Activated naive CD4-positive, alpha-beta T cell treated with anti-CD3 and anti-CD28 coated beads, Interleukin-2, amount 50 U/mL, for 72 hours (primary cell): ENCODE measurements around the gene NPPA. TPM values are rescaled to one million over a fixed set of nuclear protein-coding genes. Genes with fewer than 3 reads are reported as not detected.

Experiments
- ATAC-seq, 2 donors: fragments of 150-1000 bp; cut with Tn5 transposase; 2 replicates each; pipeline ENCODE4 v1.10.0; 2021; ENCODE audit warnings: mild to moderate bottlenecking in 2 of 2, moderate library complexity in 2 of 2
- DNase-seq, 2 donors: peaks; one replicate each; pipeline ENCODE4 v3.0.0; 2021 to 2022; ENCODE audit warnings: low spot score in 2 of 2
- H3K27ac Mint-ChIP-seq, 2 donors: one replicate each; pipeline ENCODE4 v1.8.0; 2022; ENCODE audit warnings: mild to moderate bottlenecking in 2 of 2, mixed read lengths in 2 of 2
- H3K36me3 Mint-ChIP-seq, 2 donors: one replicate each; pipeline ENCODE4 v1.8.0; 2022; ENCODE audit warnings: mixed read lengths in 2 of 2
- H3K9me3 Mint-ChIP-seq, 2 donors: one replicate each; pipeline ENCODE4 v1.8.0; 2022; ENCODE audit warnings: mixed read lengths in 2 of 2
- total RNA-seq, 2 donors: library from RNA; stranded (reverse); gene quantifications; one replicate each; pipeline ENCODE4 v1.2.3, GENCODE V29; 2022

The NPPA gene
- total RNA-seq, 2 donors from 2014 or later, result not detected

GRCh38 chr1:11857164-11857851, 9.7 kb upstream of the NPPA start:
- DNase-seq (no peak), ATAC-seq (no peak)
- H3K36me3 Mint-ChIP-seq, result peaks cover 0 to 5% of the 10 kb centered on the region in 2 donors
- no peaks in the 10 kb centered on the region for H3K9me3 Mint-ChIP-seq
- no peak overlapping the region for H3K27ac Mint-ChIP-seq

DNA sequence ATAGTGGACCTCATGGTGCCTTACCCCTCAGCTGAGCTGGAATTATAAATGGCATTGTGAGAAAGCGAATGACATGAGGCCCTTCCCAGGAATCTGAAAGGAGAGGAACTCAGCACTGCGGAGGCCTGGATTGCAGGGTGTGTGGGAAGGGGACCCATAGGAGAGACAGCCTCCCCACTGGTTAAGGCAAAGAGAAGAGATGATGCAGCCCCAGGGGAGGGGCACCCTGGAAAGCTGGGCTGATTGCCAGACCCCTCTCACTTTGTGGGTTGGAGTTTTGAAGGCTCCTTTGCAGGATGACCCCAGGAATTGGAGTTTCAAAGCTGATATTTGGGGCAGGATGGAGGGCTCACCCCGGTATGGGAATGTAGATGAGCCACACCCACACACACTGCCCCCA, 9.1 kb upstream of the NPPA start:
- ATAC-seq, result no peak
- Mint-ChIP-seq H3K27ac (no peak overlapping the region), H3K36me3 (peaks cover 0 to 5% of the 10 kb centered on the region in 2 donors), H3K9me3 (no peaks in the 10 kb centered on the region)
- no peak for DNase-seq

GRCh38 chr1:11855430-11855829, 7.8 kb upstream of the NPPA start:
- ATAC-seq (peak; percentile 37 to 81), DNase-seq (no peak)
- Mint-ChIP-seq H3K9me3 (no peaks in the 10 kb centered on the region), H3K36me3 (peaks cover 0 to 5% of the 10 kb centered on the region in 2 donors), H3K27ac (no peak overlapping the region)

- DNase-seq (no peak), ATAC-seq (no peak)
- peaks cover 0 to 1% of the 10 kb centered on the region in 2 donors for H3K36me3 Mint-ChIP-seq
- H3K27ac Mint-ChIP-seq, result peak overlapping the region in 1 of 2 donors; percentile 72
- no peaks in the 10 kb centered on the region for H3K9me3 Mint-ChIP-seq
Observed at GRCh38 chr1:11854519-11854918, 6.9 kb upstream of the NPPA start.

DNA sequence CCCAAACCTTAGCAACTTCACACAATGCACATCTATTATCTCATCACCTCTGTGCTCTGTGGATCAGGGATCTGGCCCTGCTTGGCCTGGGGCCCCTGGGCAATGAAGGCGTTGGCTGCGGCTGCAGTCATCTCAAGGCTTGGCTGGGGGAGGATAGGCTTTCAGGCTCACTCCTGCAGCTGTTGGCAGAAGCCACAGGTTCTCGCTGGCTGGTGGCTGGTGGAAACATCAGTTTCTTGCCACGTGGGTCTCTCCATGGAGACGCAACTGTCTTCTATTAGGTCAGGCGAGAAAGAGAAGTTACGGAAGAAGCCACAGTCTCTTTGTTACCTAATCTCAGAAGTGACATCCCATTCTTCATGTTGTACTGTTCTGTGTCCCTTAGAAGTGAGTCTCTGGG, 3.6 kb upstream of the NPPA start:
- Mint-ChIP-seq H3K9me3 (no peaks in the 10 kb centered on the region), H3K27ac (no peak overlapping the region), H3K36me3 (no peaks in the 10 kb centered on the region)
- ATAC-seq, result peak in 1 of 2 donors; percentile 14
- DNase-seq, result no peak

DNA sequence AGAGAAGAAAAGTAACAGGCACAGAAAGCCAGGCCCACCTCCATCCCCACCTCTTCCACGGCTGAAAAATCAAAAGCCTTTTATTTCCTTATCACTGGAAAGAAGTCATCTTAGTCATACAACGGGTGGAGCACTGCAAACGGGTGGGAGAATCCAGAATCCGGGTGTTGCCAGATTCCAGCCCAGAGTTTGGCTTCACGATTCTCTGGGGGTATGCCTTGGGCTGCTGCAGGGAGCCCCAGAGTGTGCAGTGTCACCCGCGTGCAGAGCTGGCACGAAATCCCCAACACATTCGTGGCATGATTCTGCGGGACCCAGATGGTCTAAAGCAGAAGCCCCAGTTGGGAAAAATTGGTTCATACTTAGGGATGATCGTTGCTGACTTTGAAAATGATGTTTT, 2.6 kb upstream of the NPPA start:
- Mint-ChIP-seq H3K9me3 (no peaks in the 10 kb centered on the region), H3K36me3 (no peaks in the 10 kb centered on the region), H3K27ac (no peak overlapping the region)
- no peak for ATAC-seq
- no peak for DNase-seq

- Mint-ChIP-seq H3K27ac (peak overlapping the region; percentile 17 to 84), H3K36me3 (no peaks in the 10 kb centered on the region), H3K9me3 (no peaks in the 10 kb centered on the region)
- ATAC-seq (no peak), DNase-seq (no peak)
Observed at GRCh38 chr1:11848373-11848700, 754 bp upstream of the NPPA start.

- no peak for ATAC-seq
- no peak overlapping the region for H3K27ac Mint-ChIP-seq
- no peak for DNase-seq
- H3K36me3 Mint-ChIP-seq, result no peaks in the 10 kb centered on the region
- no peaks in the 10 kb centered on the region for H3K9me3 Mint-ChIP-seq
Observed at GRCh38 chr1:11845641-11846335, 1.8 kb downstream of the NPPA start.

- Mint-ChIP-seq H3K9me3 (no peaks in the 10 kb centered on the region), H3K27ac (no peak overlapping the region), H3K36me3 (peaks cover 4 to 5% of the 10 kb centered on the region in 2 donors)
- ATAC-seq (no peak), DNase-seq (no peak)
Observed at GRCh38 chr1:11842154-11843041, 5.2 kb downstream of the NPPA start.

GRCh38 chr1:11841245-11842153, 6.1 kb downstream of the NPPA start:
- H3K36me3 Mint-ChIP-seq, result peaks cover 4 to 5% of the 10 kb centered on the region in 2 donors
- ATAC-seq (no peak), DNase-seq (no peak)
- H3K9me3 Mint-ChIP-seq, result no peaks in the 10 kb centered on the region
- H3K27ac Mint-ChIP-seq, result no peak overlapping the region

GRCh38 chr1:11839727-11840705, 7.6 kb downstream of the NPPA start:
- no peak for ATAC-seq
- DNase-seq, result no peak
- H3K27ac Mint-ChIP-seq, result no peak overlapping the region
- H3K36me3 Mint-ChIP-seq, result peaks cover 4 to 5% of the 10 kb centered on the region in 2 donors
- no peaks in the 10 kb centered on the region for H3K9me3 Mint-ChIP-seq

GRCh38 chr1:11838349-11839272, 9.0 kb downstream of the NPPA start:
- ATAC-seq (peak; percentile 89 to 91), DNase-seq (peak; percentile 65 to 77)
- Mint-ChIP-seq H3K27ac (no peak overlapping the region), H3K9me3 (no peaks in the 10 kb centered on the region), H3K36me3 (peaks cover 5 to 9% of the 10 kb centered on the region in 2 donors)

DNA sequence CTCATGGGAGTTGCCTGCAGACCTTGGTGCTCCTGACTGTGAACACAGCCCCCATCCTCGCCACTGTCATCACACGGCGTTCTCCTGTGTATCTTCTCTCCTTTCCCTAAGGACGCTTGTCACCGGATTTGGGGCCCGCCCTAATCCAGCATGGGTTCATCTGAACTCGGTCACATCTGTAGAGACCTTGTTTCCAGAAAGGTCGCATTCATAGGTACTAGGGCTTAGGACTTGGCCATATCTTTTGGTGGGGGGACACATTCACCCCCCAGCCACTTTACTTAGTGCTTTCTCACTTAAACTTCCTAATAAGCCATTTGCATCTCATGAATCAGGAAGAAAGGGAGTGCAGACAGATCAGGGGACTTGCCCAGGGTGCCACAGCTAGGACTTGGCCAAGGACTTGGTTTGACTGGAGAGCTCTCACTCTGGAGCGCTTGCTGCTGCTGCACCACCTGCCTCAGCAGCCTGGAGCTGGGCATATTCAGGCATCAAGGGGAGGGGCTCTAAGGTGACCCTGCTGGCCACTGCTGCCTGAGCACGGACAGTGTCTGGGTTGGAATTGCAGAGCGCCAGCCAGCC, 9.7 kb downstream of the NPPA start:
- peak in 1 of 2 donors; percentile 5 for ATAC-seq
- Mint-ChIP-seq H3K36me3 (peaks cover 5 to 9% of the 10 kb centered on the region in 2 donors), H3K27ac (no peak overlapping the region), H3K9me3 (no peaks in the 10 kb centered on the region)
- no peak for DNase-seq
